Measurements from ENCODE around the gene FKBP9.
A peak's percentile ranks its signal among the peaks of the same experiment; 100 is the strongest.

GRCh38 chr7:33050535-33051318 is 93.5 kb downstream of the FKBP9 start:
- TF ChIP-seq, protein P1, sequence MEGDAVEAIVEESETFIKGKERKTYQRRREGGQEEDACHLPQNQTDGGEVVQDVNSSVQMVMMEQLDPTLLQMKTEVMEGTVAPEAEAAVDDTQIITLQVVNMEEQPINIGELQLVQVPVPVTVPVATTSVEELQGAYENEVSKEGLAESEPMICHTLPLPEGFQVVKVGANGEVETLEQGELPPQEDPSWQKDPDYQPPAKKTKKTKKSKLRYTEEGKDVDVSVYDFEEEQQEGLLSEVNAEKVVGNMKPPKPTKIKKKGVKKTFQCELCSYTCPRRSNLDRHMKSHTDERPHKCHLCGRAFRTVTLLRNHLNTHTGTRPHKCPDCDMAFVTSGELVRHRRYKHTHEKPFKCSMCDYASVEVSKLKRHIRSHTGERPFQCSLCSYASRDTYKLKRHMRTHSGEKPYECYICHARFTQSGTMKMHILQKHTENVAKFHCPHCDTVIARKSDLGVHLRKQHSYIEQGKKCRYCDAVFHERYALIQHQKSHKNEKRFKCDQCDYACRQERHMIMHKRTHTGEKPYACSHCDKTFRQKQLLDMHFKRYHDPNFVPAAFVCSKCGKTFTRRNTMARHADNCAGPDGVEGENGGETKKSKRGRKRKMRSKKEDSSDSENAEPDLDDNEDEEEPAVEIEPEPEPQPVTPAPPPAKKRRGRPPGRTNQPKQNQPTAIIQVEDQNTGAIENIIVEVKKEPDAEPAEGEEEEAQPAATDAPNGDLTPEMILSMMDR (conservative IDR thresholded peaks at IDR 0.05), result peak; percentile 85
- no peak for TF ChIP-seq ZFX (IDR thresholded peaks at IDR 0.05)

Measured in C4-2B (cell line).